ENCODE measurements around the gene CSF2RB. TPM values are rescaled to one million over a fixed set of nuclear protein-coding genes. Genes with fewer than 3 reads are reported as not detected.

Gene CSF2RB
- total and polyA plus RNA-seq, 10 of the 15 experiments (the other 5 are each of a cell fraction or from before 2014, with no cell fraction given): 0.82 to 12.5 (median 5.4) TPM

GRCh38 chr22:36901411-36902142 is 11.9 kb upstream of the CSF2RB start (continued):
- no peak for TF ChIP-seq ZBTB40 (IDR thresholded peaks at IDR 0.05; ENCODE audit: borderline replicate concordance)
- TF ChIP-seq TBL1XR1 (IDR thresholded peaks at IDR 0.05; ENCODE audit: low read depth, low read length): peak; percentile 67; the same call in 1 of the 2 replicates
- TF ChIP-seq GATAD2B (conservative IDR thresholded peaks at IDR 0.05; ENCODE audit: low read depth): peak; percentile 65
- peak; percentile 13 for TF ChIP-seq PBX3 (IDR thresholded peaks at IDR 0.05; ENCODE audit: insufficient replicate concordance, low read depth, low read length)
- peak; percentile 73 for TF ChIP-seq E2F8 (IDR thresholded peaks at IDR 0.05; ENCODE audit: low read depth, partially characterized antibody)
- TF ChIP-seq KLF5 (IDR thresholded peaks at IDR 0.05; ENCODE audit: partially characterized antibody): peak; percentile 65
- TF ChIP-seq ATF7 (IDR thresholded peaks at IDR 0.05; ENCODE audit: low read depth): peak; percentile 76
- 0 out of 2 replicates have a peak, but pooled peaks have one; percentile 10 for TF ChIP-seq ZSCAN29 (IDR thresholded peaks at IDR 0.05)
- TF ChIP-seq HDAC6 (IDR thresholded peaks at IDR 0.05; ENCODE audit: unreplicated experiment): no peak
- TF ChIP-seq FOXM1 (IDR thresholded peaks at IDR 0.05; ENCODE audit: low read depth, low read length): peak; percentile 70; the same call in 1 of the 2 replicates
- TF ChIP-seq PKNOX1 (IDR thresholded peaks at IDR 0.05): peak; percentile 88
- peak; percentile 58; the same call in 1 of the 2 replicates for TF ChIP-seq EED (IDR thresholded peaks at IDR 0.05; ENCODE audit: low read depth)
- TF ChIP-seq MYC (IDR thresholded peaks at IDR 0.05; ENCODE audit: insufficient read depth, insufficient read length, insufficient replicate concordance, low read length, severe bottlenecking): no peak
- no peak; the same call in 1 of the 2 replicates for TF ChIP-seq MTA3 (IDR thresholded peaks at IDR 0.05; ENCODE audit: borderline replicate concordance, low read length)
- peak; percentile 75 for TF ChIP-seq USF2 (IDR thresholded peaks at IDR 0.05; ENCODE audit: borderline replicate concordance, low read depth, low read length)
- TF ChIP-seq RELB (IDR thresholded peaks at IDR 0.05; ENCODE audit: low read depth): peak; percentile 97

All from GM12878 (cell line).